H1 (cell line): Measurements from ENCODE around the gene C19orf44. TPM values are rescaled to one million over a fixed set of nuclear protein-coding genes. Genes with fewer than 3 reads are reported as not detected.

Experiments
- CTCF ChIA-PET: fragments of 300-600 bp; sonication (Branson Sonifier 250); formaldehyde crosslinking; loops from one replicate; lab custom pipeline; 2021; ENCODE audit not compliant: partially characterized antibody; lab: Charles Lee
- POLR2A ChIA-PET: fragments of 300-600 bp; sonication (Branson Sonifier 250); formaldehyde crosslinking; loops from one replicate; lab custom pipeline; 2021; ENCODE audit warnings: inconsistent platforms; ENCODE audit not compliant: partially characterized antibody; lab: Charles Lee
- DNase-seq, 2 experiments: peaks; one replicate each; pipeline versions ENCODE4 v3.0.0 to v3.0.0-alpha.2; 2010 to 2022; ENCODE audit warnings: low spot score in 2 of 2, low read depth in 1 of 2, mixed read lengths in 1 of 2
- FAIRE-seq: peaks from 2 replicates; lab custom pipeline; 2011; peaks lifted over from hg19 to GRCh38; lab: Jason Lieb, UNC
- H2AFZ ChIP-seq: 2 replicates; pipeline ENCODE4 v1.8.1; 2012; ENCODE audit warnings: low read length, inconsistent platforms
- H2AK5ac ChIP-seq: 2 replicates; pipeline ENCODE4 v1.6.1; 2013; ENCODE audit warnings: low read depth, low read length
- H2BK120ac ChIP-seq: replicated peaks from 2 replicates; pipeline ENCODE3; 2013; ENCODE audit warnings: low read depth, low read length, inconsistent platforms
- H2BK12ac ChIP-seq: 2 replicates; pipeline ENCODE4 v1.6.1; 2013; ENCODE audit warnings: low read depth, low read length
- H2BK15ac ChIP-seq: 2 replicates; pipeline ENCODE4 v1.6.1; 2013; ENCODE audit warnings: low read length
- H2BK20ac ChIP-seq: 2 replicates; pipeline ENCODE4 v1.6.1; 2013; ENCODE audit warnings: low read length
- H2BK5ac ChIP-seq: 2 replicates; pipeline ENCODE4 v1.6.1; 2013; ENCODE audit warnings: low read depth, low read length
- H3K14ac ChIP-seq: 2 replicates; pipeline ENCODE4 v1.6.1; 2013; ENCODE audit warnings: inconsistent platforms; ENCODE audit not compliant: insufficient read length
- H3K18ac ChIP-seq: 2 replicates; pipeline ENCODE4 v1.6.1; 2013; ENCODE audit warnings: low read length; ENCODE audit errors: extremely low read depth
- H3K23ac ChIP-seq: 2 replicates; pipeline ENCODE4 v1.6.1; 2013; ENCODE audit warnings: inconsistent platforms; ENCODE audit not compliant: insufficient read length
- H3K23me2 ChIP-seq: 2 replicates; pipeline ENCODE4 v1.6.1; 2013; ENCODE audit warnings: low read depth, low read length
- H3K27ac ChIP-seq: 2 replicates; pipeline ENCODE4 v1.6.1; 2011; ENCODE audit warnings: low read depth, low read length, inconsistent platforms
- H3K27me3 ChIP-seq, 4 experiments: replicated peaks in 1 of 4; 1 replicate in 1 of 4; 2 replicates in 3 of 4; pipeline versions ENCODE4 v1.6.1 to v1.8.1; 2011 to 2013; ENCODE audit warnings: low read length in 3 of 4, mild to moderate bottlenecking in 3 of 4, inconsistent platforms in 2 of 4, mixed read lengths in 2 of 4, moderate library complexity in 1 of 4; ENCODE audit not compliant: control insufficient read depth in 3 of 4, insufficient read depth in 3 of 4; ENCODE audit errors: extremely low read depth in 1 of 4
- H3K36me3 ChIP-seq, 4 experiments: 2 replicates each; pipeline versions ENCODE4 v1.6.1 to v1.8.1; 2011 to 2013; ENCODE audit warnings: mild to moderate bottlenecking in 4 of 4, low read length in 3 of 4, moderate library complexity in 2 of 4, control low read depth in 1 of 4, inconsistent platforms in 1 of 4; ENCODE audit not compliant: insufficient read depth in 4 of 4, control insufficient read depth in 2 of 4
- H3K4ac ChIP-seq: replicated peaks from 2 replicates; pipeline ENCODE3; 2013; ENCODE audit warnings: low read length, low read depth, mixed read lengths, inconsistent platforms; ENCODE audit not compliant: insufficient read length
- H3K4me1 ChIP-seq, 4 experiments: replicated peaks in 1 of 4; 1 replicate in 1 of 4; 2 replicates in 3 of 4; pipeline versions ENCODE4 v1.6.1 to v1.8.1; 2011 to 2013; ENCODE audit warnings: low read length in 3 of 4, inconsistent platforms in 2 of 4, mixed read lengths in 1 of 4; ENCODE audit not compliant: insufficient read depth in 4 of 4, control insufficient read depth in 3 of 4
- H3K4me2 ChIP-seq, 2 experiments: 2 replicates each; pipeline versions ENCODE4 v1.6.1 to v1.8.1; 2011 to 2013; ENCODE audit warnings: low read depth in 2 of 2, low read length in 2 of 2, control low read depth in 1 of 2, inconsistent platforms in 1 of 2, mild to moderate bottlenecking in 1 of 2; ENCODE audit not compliant: insufficient read depth in 1 of 2
- H3K4me3 ChIP-seq, 4 experiments: fragments of 200-600, 300-600 bp in 1 of 4; sonication (generic), shearing (Covaris generic), sonication (Bioruptor Twin) in 1 of 4; 2 replicates each; pipeline versions ENCODE4 v1.5.1 to v1.8.1; 2011 to 2016; ENCODE audit warnings: low read length in 4 of 4, low read depth in 3 of 4, control low read depth in 2 of 4, inconsistent platforms in 2 of 4, mild to moderate bottlenecking in 2 of 4, mixed read lengths in 1 of 4, moderate library complexity in 1 of 4; ENCODE audit not compliant: insufficient read depth in 2 of 4; ENCODE audit errors: extremely low read depth in 1 of 4
- H3K56ac ChIP-seq: replicated peaks from 2 replicates; pipeline ENCODE3; 2013; ENCODE audit warnings: low read depth, mild to moderate bottlenecking, mixed read lengths, low read length, inconsistent platforms; ENCODE audit not compliant: insufficient read length
- H3K79me1 ChIP-seq: 2 replicates; pipeline ENCODE4 v1.6.1; 2013; ENCODE audit warnings: low read depth, low read length, control low read depth
- H3K79me2 ChIP-seq, 2 experiments: 2 replicates each; pipeline versions ENCODE4 v1.6.1 to v1.8.1; 2012 to 2013; ENCODE audit warnings: low read length in 2 of 2, mild to moderate bottlenecking in 2 of 2, inconsistent platforms in 1 of 2; ENCODE audit not compliant: insufficient read depth in 2 of 2, control insufficient read depth in 1 of 2
- H3K9ac ChIP-seq, 4 experiments: replicated peaks in 1 of 4; 1 replicate in 1 of 4; 2 replicates in 3 of 4; pipeline versions ENCODE4 v1.6.1 to v1.8.1; 2011 to 2013; ENCODE audit warnings: low read depth in 3 of 4, low read length in 3 of 4, control low read depth in 2 of 4, mild to moderate bottlenecking in 2 of 4, moderate library complexity in 2 of 4, inconsistent platforms in 1 of 4; ENCODE audit errors: extremely low read depth in 1 of 4
- H3K9me3 ChIP-seq, 2 experiments: 2 replicates each; pipeline versions ENCODE4 v1.6.1 to v1.8.1; 2012 to 2013; ENCODE audit warnings: mild to moderate bottlenecking in 2 of 2, moderate library complexity in 2 of 2, control low read depth in 1 of 2, inconsistent platforms in 1 of 2, low read depth in 1 of 2, low read length in 1 of 2, mixed read lengths in 1 of 2; ENCODE audit not compliant: insufficient read depth in 2 of 2
- H4K20me1 ChIP-seq, 2 experiments: replicated peaks in 1 of 2; 2 replicates each; pipeline versions ENCODE3 to v1.8.1; 2011 to 2013; ENCODE audit warnings: inconsistent platforms in 2 of 2, low read length in 2 of 2, mild to moderate bottlenecking in 1 of 2; ENCODE audit not compliant: insufficient read depth in 2 of 2, control insufficient read depth in 1 of 2
- H4K5ac ChIP-seq: 2 replicates; pipeline ENCODE4 v1.6.1; 2013; ENCODE audit warnings: low read length, low read depth, mixed read lengths, inconsistent platforms; ENCODE audit not compliant: insufficient read length
- H4K8ac ChIP-seq: 2 replicates; pipeline ENCODE4 v1.8.0; 2013; ENCODE audit warnings: mild to moderate bottlenecking, moderate library complexity, low read length, inconsistent platforms; ENCODE audit not compliant: insufficient read depth; ENCODE audit errors: extremely low read depth
- H4K91ac ChIP-seq: replicated peaks from 2 replicates; pipeline ENCODE3; 2013; ENCODE audit warnings: low read length, mixed read lengths, inconsistent platforms; ENCODE audit not compliant: insufficient read length
- ASH2L ChIP-seq: fragments of 200-600, 300-600 bp; sonication (generic); IDR thresholded peaks from one replicate; pipeline ENCODE4 v1.7.1; 2017; ENCODE audit warnings: low read length
- CBX5 ChIP-seq: fragments of 300-800, 300-1000 bp; sonication (generic); IDR thresholded peaks from 2 replicates; pipeline ENCODE4 v1.7.1; 2016; ENCODE audit warnings: antibody characterized with exemption, low read length, low read depth
- CTBP2 ChIP-seq: IDR thresholded peaks from 2 replicates; pipeline ENCODE4 v1.7.0; 2011; ENCODE audit warnings: borderline replicate concordance, mild to moderate bottlenecking, moderate library complexity, mixed read lengths, low read length; ENCODE audit not compliant: insufficient read depth, insufficient read length
- CTCF ChIP-seq, 3 experiments: IDR thresholded peaks; 1 replicate in 2 of 3; 2 replicates in 1 of 3; pipeline versions ENCODE4 v1.5.1 to v1.6.1; 2011; ENCODE audit warnings: low read length in 3 of 3, mild to moderate bottlenecking in 3 of 3, inconsistent platforms in 2 of 3, low read depth in 1 of 3, moderate library complexity in 1 of 3; ENCODE audit not compliant: insufficient read depth in 1 of 3; ENCODE audit errors: control extremely low read depth in 1 of 3
- EGR1 ChIP-seq: IDR thresholded peaks from 2 replicates; pipeline ENCODE4 v1.6.1; 2011; ENCODE audit warnings: low read depth, low read length, borderline replicate concordance
- JUND ChIP-seq: IDR thresholded peaks from 2 replicates; pipeline ENCODE4 v1.6.1; 2011; ENCODE audit warnings: mild to moderate bottlenecking, improper control_type of control experiment, low read length
- KDM1A ChIP-seq: fragments of 200-600, 300-600 bp; sonication (generic); IDR thresholded peaks from 2 replicates; pipeline ENCODE4 v1.7.1; 2016; ENCODE audit warnings: mild to moderate bottlenecking, low read length, borderline replicate concordance
- POU5F1 ChIP-seq: IDR thresholded peaks from 2 replicates; pipeline ENCODE4 v1.6.1; 2011; ENCODE audit warnings: low read depth, mild to moderate bottlenecking, low read length, moderate library complexity
- RNF2 ChIP-seq: fragments of 200-900, 300-1000 bp; sonication (generic); IDR thresholded peaks from 2 replicates; pipeline ENCODE4 v1.7.1; 2016; ENCODE audit warnings: borderline replicate concordance, low read depth, mild to moderate bottlenecking, antibody characterized with exemption, low read length; ENCODE audit not compliant: poor library complexity, severe bottlenecking; ENCODE audit errors: missing control alignments
- SIN3A ChIP-seq, 2 experiments: IDR thresholded peaks in 1 of 2; conservative IDR thresholded peaks in 1 of 2; 2 replicates each; pipeline ENCODE4 v1.6.1; 2011 to 2012; ENCODE audit warnings: low read length in 2 of 2, improper control_type of control experiment in 1 of 2, low read depth in 1 of 2, mild to moderate bottlenecking in 1 of 2
- TBP ChIP-seq: IDR thresholded peaks from 2 replicates; pipeline ENCODE4 v1.6.1; 2011; ENCODE audit warnings: low read depth, low read length, improper control_type of control experiment
- WGBS, 2 experiments: shearing (Covaris generic) in 1 of 2; methylation state at CpG; one replicate each; pipeline versions ENCODE4 v1.1.6 to v1.1.7; 2013 to 2015; ENCODE audit warnings: low lambda C conversion rate in 2 of 2, mixed read lengths in 2 of 2, inconsistent platforms in 1 of 2, low coverage in 1 of 2, missing lambda C conversion rate in 1 of 2; ENCODE audit not compliant: insufficient replicate concordance in 2 of 2, insufficient coverage in 1 of 2, insufficient read length in 1 of 2; ENCODE audit errors: extremely low coverage in 1 of 2, missing lambda C conversion rate in 1 of 2; 5-methylcytosine and 5-hydroxymethylcytosine counted together
- polyA plus RNA-seq, 7 experiments: library from polyadenylated mRNA; depleted of rRNA in 3 of 7; stranded (reverse) in 5 of 7; unstranded in 2 of 7; fragments of >200 nt in 5 of 7; fragments of 200-250 nt in 2 of 7; gene quantifications; 1 replicate in 5 of 7; 2 replicates in 1 of 7; 4 replicates in 1 of 7; pipeline versions ENCODE4 v1.2.1 to v1.2.3, GENCODE V29; 2011 to 2013; ENCODE audit warnings: missing spikeins in 2 of 7, mixed read lengths in 2 of 7
- total RNA-seq: library from RNA; stranded (reverse); fragmentation: NEBNext Ultra II Directional; extraction: Animal tissue kit (Norgen Biotek cat#: 25700); gene quantifications from 2 replicates; pipeline ENCODE4 v1.2.1, GENCODE V29; 2021

Gene C19orf44
- total and polyA plus RNA-seq, 2 of the 8 experiments (the other 6 are each of a cell fraction or from before 2014, with no cell fraction given): 2.1 to 4.5 TPM

- H3K18ac ChIP-seq: no peak overlapping the region
- no peaks in the 10 kb centered on the region for H3K9me3 ChIP-seq
- peaks cover 0 to 4% of the 10 kb centered on the region in 2 experiments for H4K20me1 ChIP-seq
- no peak overlapping the region for H3K9ac ChIP-seq
- H3K4me2 ChIP-seq: no peak overlapping the region
- no peak for FAIRE-seq
- H4K5ac ChIP-seq: no peak overlapping the region
- no peak overlapping the region for H4K8ac ChIP-seq
- ChIA-PET POLR2A (interaction anchor here (0.6 kb wide), 1 partner anchor 566 kb away, joined by 3 read pairs; no protein-coding TSS in a partner anchor), CTCF (interaction anchor here (0.7 kb wide), 1 partner anchor 49 kb away, joined by 4 read pairs; no protein-coding TSS in a partner anchor)
- H3K36me3 ChIP-seq: peaks cover 11 to 53% (median 19%) of the 10 kb centered on the region in 4 experiments
- H3K4me3 ChIP-seq: no peak overlapping the region
- no peak overlapping the region for H2BK120ac ChIP-seq
- no peaks in the 10 kb centered on the region; the same call in 1 of the 2 replicates for H3K79me1 ChIP-seq
- H2BK12ac ChIP-seq: no peak overlapping the region
- no peak overlapping the region for H4K91ac ChIP-seq
- no peaks in the 10 kb centered on the region for H3K79me2 ChIP-seq
- H3K14ac ChIP-seq: no peak overlapping the region
- no peaks in the 10 kb centered on the region for H3K4me1 ChIP-seq
- WGBS, 2 experiments: 91% methylated on average over 6 of the region's 6 CpGs; no CpG with 5 or more reads in 1 of the 2 experiments
- no peak overlapping the region for H2AK5ac ChIP-seq
- H3K4ac ChIP-seq: no peak overlapping the region
- H3K56ac ChIP-seq: no peak overlapping the region
- H2BK20ac ChIP-seq: no peak overlapping the region
- no peak for DNase-seq
- H3K23me2 ChIP-seq: no peaks in the 10 kb centered on the region
- no peak overlapping the region for H2BK5ac ChIP-seq
- no peak overlapping the region for H3K27ac ChIP-seq
- no peak overlapping the region for H2AFZ ChIP-seq
- H3K23ac ChIP-seq: no peak overlapping the region
- no peaks in the 10 kb centered on the region; a peak in 1 of 7 replicates for H3K27me3 ChIP-seq
- H2BK15ac ChIP-seq: no peak overlapping the region
- TF ChIP-seq CTCF (IDR thresholded peaks at IDR 0.05; ENCODE audit: control extremely low read depth in 1 of 3, insufficient read depth in 1 of 3, low read depth in 1 of 3, low read length in 3 of 3) (no peak), KDM1A (no peak), EGR1 (no peak), RNF2 (no peak), SIN3A (conservative IDR thresholded peaks at IDR 0.05 in 1 of 2, IDR thresholded peaks at IDR 0.05 in 1 of 2; ENCODE audit: low read depth in 1 of 2, low read length in 2 of 2) (no peak), CBX5 (no peak), JUND (no peak), POU5F1 (no peak), CTBP2 (no peak), TBP (no peak), ASH2L (no peak)
These were observed 66.4 kb downstream of the C19orf44 start for GRCh38 chr19:16562608-16563025.
